Ascending aorta (tissue), 2 donors: ENCODE data around the gene CFAP119. TPM values are rescaled to one million over a fixed set of nuclear protein-coding genes. Genes with fewer than 3 reads are reported as not detected.

Source experiments
- DNase-seq, 2 donors: peaks; one replicate each; pipeline ENCODE4 v3.0.0-alpha.2; 2019; ENCODE audit warnings: low spot score in 2 of 2
- H3K27ac ChIP-seq, 2 donors: fragments of 200-600 bp; sonication (generic); one replicate each; pipeline ENCODE4 v1.5.1; 2016 to 2017; ENCODE audit warnings: mild to moderate bottlenecking in 1 of 2
- H3K27me3 ChIP-seq: fragments of 200-600 bp; sonication (generic); one replicate; pipeline ENCODE4 v1.5.1; 2017
- H3K36me3 ChIP-seq, 2 donors: fragments of 200-600 bp; sonication (generic); one replicate each; pipeline ENCODE4 v1.5.1; 2016
- H3K4me1 ChIP-seq, 2 donors: fragments of 200-600 bp; sonication (generic); one replicate each; pipeline ENCODE4 v1.5.1; 2016 to 2017; ENCODE audit warnings: mild to moderate bottlenecking in 1 of 2
- H3K4me3 ChIP-seq, 2 donors: fragments of 200-600 bp; sonication (generic); one replicate each; pipeline ENCODE4 v1.5.1; 2016 to 2017; ENCODE audit warnings: mild to moderate bottlenecking in 1 of 2
- H3K9me3 ChIP-seq, 2 donors: fragments of 200-600 bp; sonication (generic); one replicate each; pipeline ENCODE4 v1.5.1; 2016
- intact Hi-C: fragments of 100-400 bp; cut with DNase I; formaldehyde crosslinking; loops from one replicate; pipeline ENCODE4 v1.15.1; 2023
- total RNA-seq: library from RNA; depleted of rRNA; stranded (reverse); fragments of >200 nt; gene quantifications from one replicate; pipeline ENCODE4 v1.1.0, GENCODE V29; 2016
- TF ChIP-seq, protein P1 (sequence below), 3 experiments: fragments of 200-600 bp in 2 of 3; fragments of 450-650 bp in 1 of 3; sonication (generic) in 2 of 3; IDR thresholded peaks; one replicate each; pipeline ENCODE4 v1.5.1; 2016 to 2019; ENCODE audit warnings: antibody characterized with exemption in 3 of 3, mild to moderate bottlenecking in 1 of 3, moderate library complexity in 1 of 3

Gene CFAP119
- total RNA-seq, 1 donor from 2014 or later, result not detected

GRCh38 chr16:30711712-30712111 lies 50.1 kb downstream of the CFAP119 start:
- H3K27ac ChIP-seq, result no peak overlapping the region
- intact Hi-C loops, result no loop called here

DNA sequence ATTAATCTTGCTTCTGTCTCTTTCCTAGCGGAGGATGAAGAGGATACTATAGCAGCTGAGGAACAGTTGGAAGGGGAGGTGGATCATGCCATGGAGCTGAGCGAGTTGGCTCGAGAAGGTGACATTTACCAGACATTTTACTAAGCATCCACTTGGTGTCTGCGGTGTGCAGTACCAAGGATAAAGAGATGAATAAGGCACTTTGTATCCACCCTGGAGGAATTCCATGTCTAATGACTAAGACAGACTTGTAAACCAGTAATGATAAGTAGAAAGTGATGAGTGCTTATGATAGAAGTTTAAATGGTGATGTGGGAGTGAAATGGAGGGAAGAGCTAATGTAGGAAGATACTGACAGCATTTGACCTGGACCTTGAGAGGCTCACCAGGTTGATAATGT lies 50.9 kb downstream of the CFAP119 start:
- Histone ChIP-seq H3K27me3 (no peaks in the 10 kb centered on the region), H3K27ac (no peak overlapping the region), H3K4me3 (no peak overlapping the region), H3K4me1 (no peaks in the 10 kb centered on the region), H3K9me3 (no peaks in the 10 kb centered on the region), H3K36me3 (peaks cover 96 to 100% of the 10 kb centered on the region in 2 donors)
- no peak for DNase-seq
- intact Hi-C loops, result no loop called here
- TF ChIP-seq, protein P1, sequence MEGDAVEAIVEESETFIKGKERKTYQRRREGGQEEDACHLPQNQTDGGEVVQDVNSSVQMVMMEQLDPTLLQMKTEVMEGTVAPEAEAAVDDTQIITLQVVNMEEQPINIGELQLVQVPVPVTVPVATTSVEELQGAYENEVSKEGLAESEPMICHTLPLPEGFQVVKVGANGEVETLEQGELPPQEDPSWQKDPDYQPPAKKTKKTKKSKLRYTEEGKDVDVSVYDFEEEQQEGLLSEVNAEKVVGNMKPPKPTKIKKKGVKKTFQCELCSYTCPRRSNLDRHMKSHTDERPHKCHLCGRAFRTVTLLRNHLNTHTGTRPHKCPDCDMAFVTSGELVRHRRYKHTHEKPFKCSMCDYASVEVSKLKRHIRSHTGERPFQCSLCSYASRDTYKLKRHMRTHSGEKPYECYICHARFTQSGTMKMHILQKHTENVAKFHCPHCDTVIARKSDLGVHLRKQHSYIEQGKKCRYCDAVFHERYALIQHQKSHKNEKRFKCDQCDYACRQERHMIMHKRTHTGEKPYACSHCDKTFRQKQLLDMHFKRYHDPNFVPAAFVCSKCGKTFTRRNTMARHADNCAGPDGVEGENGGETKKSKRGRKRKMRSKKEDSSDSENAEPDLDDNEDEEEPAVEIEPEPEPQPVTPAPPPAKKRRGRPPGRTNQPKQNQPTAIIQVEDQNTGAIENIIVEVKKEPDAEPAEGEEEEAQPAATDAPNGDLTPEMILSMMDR (IDR thresholded peaks at IDR 0.05), result no peak

More at GRCh38 chr16:30711712-30712111, 50.1 kb downstream of the CFAP119 start:
- peaks cover 96 to 100% of the 10 kb centered on the region in 2 donors for H3K36me3 ChIP-seq
- H3K9me3 ChIP-seq, result no peaks in the 10 kb centered on the region
- TF ChIP-seq, protein P1 (IDR thresholded peaks at IDR 0.05), result no peak
- no peak for DNase-seq
- H3K4me3 ChIP-seq, result no peak overlapping the region
- no peaks in the 10 kb centered on the region for H3K27me3 ChIP-seq
- no peaks in the 10 kb centered on the region for H3K4me1 ChIP-seq

Other genes with a start within 250 kb of the CFAP119 start
- 18.9 TPM for gene ZNF768, start 235.5 kb downstream of the CFAP119 start, total RNA-seq
- gene ZNF747, start 227.2 kb downstream of the CFAP119 start, total RNA-seq, result 19.6 TPM
- gene ZNF764, start 203.7 kb downstream of the CFAP119 start, total RNA-seq, result 10.9 TPM
- gene ZNF688, start 190.3 kb downstream of the CFAP119 start, total RNA-seq, result 11.3 TPM
- 12.1 TPM for gene ZNF785, start 176.4 kb downstream of the CFAP119 start, total RNA-seq
- 7.0 TPM for gene ZNF689, start 151.7 kb downstream of the CFAP119 start, total RNA-seq
- 124 TPM for gene PRR14, start 111.1 kb downstream of the CFAP119 start, total RNA-seq
- 26.8 TPM for gene FBRS, start 103.6 kb downstream of the CFAP119 start, total RNA-seq
- gene SRCAP, start 62.9 kb downstream of the CFAP119 start, total RNA-seq, result 24.5 TPM
- 78.8 TPM for gene PHKG2, start 13.6 kb downstream of the CFAP119 start, total RNA-seq
- 66.3 TPM for gene RNF40, start 260 bp upstream of the CFAP119 start, total RNA-seq
- gene ZNF629, start 25.1 kb upstream of the CFAP119 start, total RNA-seq, result 12.3 TPM
- gene BCL7C, start 132.0 kb upstream of the CFAP119 start, total RNA-seq, result 46.2 TPM
- 0.21 TPM for gene CTF1, start 134.6 kb upstream of the CFAP119 start, total RNA-seq
- 66.9 TPM for gene FBXL19, start 161.5 kb upstream of the CFAP119 start, total RNA-seq
- 39.0 TPM for gene ORAI3, start 187.0 kb upstream of the CFAP119 start, total RNA-seq
- 8.3 TPM for gene SETD1A, start 195.7 kb upstream of the CFAP119 start, total RNA-seq
- gene HSD3B7, start 223.1 kb upstream of the CFAP119 start, total RNA-seq, result 35.2 TPM
- 2.0 TPM for gene STX1B, start 248.6 kb upstream of the CFAP119 start, total RNA-seq